Activated CD4-positive, alpha-beta T cell treated with anti-CD3 and anti-CD28 coated beads, Interleukin-2, Interleukin-6, amounts not matched to agents 100 ng/mL and 50 ng/mL, durations not matched to agents 16 hours and 8 hours (primary cell): ENCODE data around the gene BMF.
"Not testable (repeated sequence)": the region's sequence is repeated elsewhere in the genome, so short reads cannot be mapped to it uniquely, and the experiment has no call there.

Source experiments
- DNase-seq: peaks from one replicate; pipeline ENCODE4 v3.0.0-alpha.2; 2020

The BMF gene

GRCh38 chr15:40125950-40126349 is 17.3 kb upstream of the BMF start:
- DNase-seq, result no peak

DNA sequence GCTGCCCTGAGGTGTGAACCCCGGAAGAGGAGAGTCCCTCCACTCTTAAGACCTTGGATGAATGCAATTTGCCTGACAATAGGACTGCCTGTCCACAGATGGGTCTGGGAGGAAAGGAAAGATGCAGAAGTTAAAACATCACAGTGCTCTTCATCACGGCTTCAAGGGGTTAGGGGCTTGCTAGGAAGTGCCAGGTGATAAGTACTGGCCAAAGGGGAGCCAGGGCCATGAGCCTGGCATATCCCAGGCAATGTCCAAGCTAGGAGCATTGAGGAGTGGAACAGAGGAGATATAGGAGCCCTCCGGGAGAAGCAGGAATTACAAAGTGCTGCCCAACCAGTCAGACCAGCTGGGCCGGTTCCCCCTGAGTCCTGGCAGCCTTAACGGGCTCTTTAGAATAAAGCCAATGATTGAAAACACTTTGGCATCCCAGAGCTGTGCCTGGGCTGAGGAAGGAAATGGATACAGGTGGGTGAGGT is 16.2 kb upstream of the BMF start:
- DNase-seq, result not testable (repeated sequence)

DNA sequence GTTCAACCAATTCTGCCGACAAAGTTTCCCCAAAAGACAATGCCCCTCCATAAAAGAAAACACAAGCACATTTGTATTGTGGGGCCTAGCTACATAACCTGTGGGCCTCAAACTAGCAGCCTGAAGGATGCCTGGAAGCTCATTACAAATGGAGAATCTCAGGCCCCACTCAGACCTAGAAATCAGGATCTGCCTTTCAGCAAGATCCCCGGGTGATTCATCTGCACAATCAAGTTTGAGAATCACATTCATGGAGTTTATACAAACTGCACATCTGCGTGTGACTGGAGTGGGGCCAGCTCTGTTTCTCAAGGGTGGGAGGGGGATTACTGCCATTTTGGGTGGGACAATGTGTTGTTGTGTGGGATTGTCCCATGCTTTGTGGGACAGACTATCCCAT is 15.7 kb upstream of the BMF start:
- DNase-seq, result not testable (repeated sequence)

GRCh38 chr15:40123863-40124262 is 15.2 kb upstream of the BMF start:
- DNase-seq, result not testable (repeated sequence)

DNA sequence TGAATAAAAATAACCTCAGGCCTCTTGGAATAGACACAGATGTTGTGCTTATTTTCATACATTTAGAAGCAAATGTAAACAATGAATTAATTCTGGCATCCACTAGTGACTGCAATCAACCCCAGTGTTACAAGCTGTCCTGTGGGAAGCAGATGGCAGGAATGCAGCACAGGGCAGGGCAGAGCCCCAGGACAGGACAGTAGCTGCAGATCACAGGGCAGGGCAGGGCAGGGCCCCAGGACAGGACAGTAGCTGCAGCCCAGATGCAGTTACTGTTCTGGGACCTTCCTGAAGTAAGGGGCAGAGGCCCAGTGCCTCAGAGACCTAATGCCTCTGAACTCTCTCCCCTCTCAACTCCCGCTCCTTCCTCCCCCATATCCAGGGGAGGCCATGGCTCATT is 14.3 kb upstream of the BMF start:
- DNase-seq, result not testable (repeated sequence)

GRCh38 chr15:40121911-40122638 is 13.4 kb upstream of the BMF start:
- no peak for DNase-seq

- DNase-seq, result no peak
These were observed 9.8 kb upstream of the BMF start for GRCh38 chr15:40118473-40118872.

GRCh38 chr15:40115670-40116093 is 7.0 kb upstream of the BMF start:
- DNase-seq, result peak; percentile 80

- not testable (repeated sequence) for DNase-seq
These were observed 6.4 kb upstream of the BMF start for GRCh38 chr15:40115106-40115505.

DNA sequence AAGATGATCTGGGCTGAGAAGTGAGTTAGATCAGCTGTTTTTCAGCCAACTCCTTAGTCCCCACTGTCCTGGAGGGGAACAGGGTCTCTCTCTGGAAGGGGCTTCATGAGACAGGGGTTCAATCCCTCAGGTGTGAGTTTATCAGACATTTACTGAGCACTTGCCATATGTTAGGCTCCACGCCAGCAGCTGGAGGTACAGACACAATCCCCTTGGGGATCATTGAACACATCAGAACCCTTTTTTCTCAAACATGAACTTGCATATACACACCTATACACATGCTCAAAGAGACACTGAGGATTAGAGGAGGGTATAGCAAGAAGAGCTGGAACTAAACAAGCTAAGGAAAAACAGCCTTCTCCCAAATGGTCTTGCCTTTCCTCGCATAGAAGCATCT is 5.5 kb upstream of the BMF start:
- DNase-seq, result no peak

DNA sequence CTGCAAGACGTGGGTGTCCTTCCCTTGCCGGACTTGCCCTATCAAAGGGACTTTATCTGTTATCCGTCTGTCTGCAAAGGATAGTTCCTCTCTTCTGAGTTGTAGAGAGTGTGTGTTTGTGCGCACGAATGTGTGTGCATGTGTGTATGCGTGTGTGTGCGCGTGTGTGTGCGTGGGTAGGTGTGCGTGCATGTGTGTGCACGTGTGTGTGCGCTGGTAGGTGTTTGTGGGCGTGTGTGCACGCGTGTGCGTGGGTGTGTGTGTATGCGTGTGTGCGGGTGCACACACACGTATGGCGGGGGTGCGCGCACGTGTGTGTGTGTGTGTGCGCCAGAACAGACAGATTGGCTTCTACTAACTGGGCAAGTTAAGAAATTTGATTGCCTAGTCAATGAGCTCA is 4.1 kb upstream of the BMF start:
- no peak for DNase-seq

- no peak for DNase-seq
These were observed 3.2 kb upstream of the BMF start for GRCh38 chr15:40111888-40112287.

GRCh38 chr15:40110866-40111550 is 2.3 kb upstream of the BMF start:
- DNase-seq, result no peak

- DNase-seq, result no peak
These were observed 421 bp downstream of the BMF start for GRCh38 chr15:40108061-40108854.

DNA sequence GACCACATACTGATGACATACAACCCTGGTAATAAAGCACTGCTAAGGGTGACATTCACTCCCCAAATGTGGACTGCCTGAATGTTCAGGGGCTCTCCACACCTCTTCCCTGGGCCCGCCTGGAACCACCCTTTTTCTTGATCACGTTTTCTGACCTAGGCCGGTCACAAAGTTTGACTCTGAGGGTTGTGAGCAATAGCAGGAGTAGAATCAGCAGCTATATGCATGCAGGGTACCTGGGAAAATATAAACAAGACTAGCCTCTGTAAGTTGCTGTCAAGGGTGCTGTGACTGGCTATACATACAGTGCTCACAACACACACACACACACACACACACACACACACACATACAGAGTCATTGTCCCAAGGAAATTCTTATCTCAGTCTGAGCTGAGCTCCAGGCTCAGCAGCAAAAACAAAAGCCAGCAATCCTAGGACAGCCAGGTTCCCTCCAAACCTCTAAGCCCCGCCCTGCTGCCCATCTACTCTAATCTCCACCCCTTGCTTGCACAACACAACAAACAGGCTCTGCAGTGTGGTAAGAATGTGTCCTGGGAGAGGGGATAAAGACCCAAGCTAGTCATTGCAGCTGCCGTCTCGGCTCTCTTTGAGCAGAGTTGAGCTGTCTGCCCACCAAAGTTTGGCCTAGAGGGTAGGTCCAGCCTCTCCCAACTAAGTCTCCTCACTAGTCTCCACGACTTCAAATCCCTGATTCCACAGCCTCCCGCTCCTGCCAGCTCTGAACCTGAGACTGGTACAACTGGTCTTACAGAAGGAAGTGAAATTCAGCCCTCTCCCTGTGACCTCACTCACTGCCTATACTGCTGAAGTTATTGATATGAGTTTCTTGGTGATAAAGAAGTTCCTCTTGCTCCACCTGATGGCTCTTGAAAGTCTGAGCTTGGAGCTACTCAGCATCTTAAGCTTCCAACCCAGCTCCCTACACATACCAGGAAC is 2.2 kb downstream of the BMF start:
- DNase-seq, result peak; percentile 43

GRCh38 chr15:40105517-40106202 is 3.0 kb downstream of the BMF start:
- DNase-seq, result peak; percentile 69

- DNase-seq, result peak; percentile 87
These were observed 3.7 kb downstream of the BMF start for GRCh38 chr15:40104865-40105516.

GRCh38 chr15:40104296-40104864 is 4.3 kb downstream of the BMF start:
- DNase-seq, result no peak

DNA sequence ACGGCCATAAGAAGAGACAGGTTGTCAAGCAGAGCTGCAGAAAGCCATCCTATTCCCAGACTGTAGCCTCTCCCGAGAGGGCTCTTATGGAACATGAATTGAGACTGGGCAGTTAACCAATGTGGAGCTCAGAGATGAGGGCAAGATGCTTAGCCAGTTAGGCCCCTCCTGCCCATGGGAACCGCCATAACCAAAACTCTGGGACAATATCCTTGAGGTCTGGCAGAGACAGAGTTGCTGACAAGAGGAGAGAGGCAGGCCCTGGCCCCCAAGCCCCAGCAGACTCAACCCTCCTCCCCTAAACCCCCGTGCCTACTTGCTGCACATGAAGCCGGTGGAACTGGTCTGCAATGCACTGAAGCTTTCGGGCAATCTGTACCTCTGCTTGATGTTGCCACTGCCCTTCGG is 4.8 kb downstream of the BMF start:
- no peak for DNase-seq
